Activated CD4-positive, alpha-beta T cell treated with anti-CD3 and anti-CD28 coated beads for 48 hours (primary cell): ENCODE measurements around the gene RIMS1.
"Not testable (repeated sequence)": the region's sequence is repeated elsewhere in the genome, so short reads cannot be mapped to it uniquely, and the experiment has no call there.

Source experiments
- DNase-seq: peaks from one replicate; pipeline ENCODE4 v3.0.0-alpha.2; 2020

RIMS1 gene

GRCh38 chr6:71979911-71980310 is 93.6 kb downstream of the RIMS1 start:
- DNase-seq = no peak

GRCh38 chr6:71982389-71982788 is 96.0 kb downstream of the RIMS1 start:
- no peak for DNase-seq

GRCh38 chr6:71983131-71983530 is 96.8 kb downstream of the RIMS1 start:
- DNase-seq = no peak

- no peak for DNase-seq
These were observed 108.4 kb downstream of the RIMS1 start for GRCh38 chr6:71994705-71995271.

- DNase-seq = no peak
These were observed 111.0 kb downstream of the RIMS1 start for GRCh38 chr6:71997341-71997740.

- no peak for DNase-seq
These were observed 116.1 kb downstream of the RIMS1 start for GRCh38 chr6:72002415-72002814.

GRCh38 chr6:72006591-72006990 is 120.2 kb downstream of the RIMS1 start:
- not testable (repeated sequence) for DNase-seq

- DNase-seq = no peak
These were observed 136.5 kb downstream of the RIMS1 start for GRCh38 chr6:72022830-72023229.

GRCh38 chr6:72031471-72031870 is 145.1 kb downstream of the RIMS1 start:
- no peak for DNase-seq

GRCh38 chr6:72032086-72032485 is 145.7 kb downstream of the RIMS1 start:
- no peak for DNase-seq

GRCh38 chr6:72035486-72035885 is 149.1 kb downstream of the RIMS1 start:
- DNase-seq = no peak

- no peak for DNase-seq
These were observed 149.6 kb downstream of the RIMS1 start for GRCh38 chr6:72035966-72036365.

GRCh38 chr6:72037006-72037405 is 150.7 kb downstream of the RIMS1 start:
- no peak for DNase-seq

GRCh38 chr6:72040111-72040510 is 153.8 kb downstream of the RIMS1 start:
- no peak for DNase-seq

- DNase-seq = no peak
These were observed 155.7 kb downstream of the RIMS1 start for GRCh38 chr6:72042088-72042487.

GRCh38 chr6:72048080-72048479 is 161.7 kb downstream of the RIMS1 start:
- DNase-seq = no peak

GRCh38 chr6:72049376-72049775 is 163.0 kb downstream of the RIMS1 start:
- DNase-seq = no peak

GRCh38 chr6:72061286-72061685 is 174.9 kb downstream of the RIMS1 start:
- DNase-seq = no peak

GRCh38 chr6:72064399-72064975 is 178.1 kb downstream of the RIMS1 start:
- DNase-seq = no peak

GRCh38 chr6:72078096-72078495 is 191.7 kb downstream of the RIMS1 start:
- DNase-seq = no peak

GRCh38 chr6:72080260-72080941 is 194.1 kb downstream of the RIMS1 start:
- no peak for DNase-seq

- no peak for DNase-seq
These were observed 195.5 kb downstream of the RIMS1 start for GRCh38 chr6:72081871-72082270.

- no peak for DNase-seq
These were observed 197.6 kb downstream of the RIMS1 start for GRCh38 chr6:72083976-72084375.

GRCh38 chr6:72084992-72085569 is 198.7 kb downstream of the RIMS1 start:
- DNase-seq = no peak
